HG03066 (cell line): ENCODE data around the gene BLVRB.
A peak's percentile ranks its signal among the peaks of the same experiment; 100 is the strongest.
"Not testable (repeated sequence)": the region's sequence is repeated elsewhere in the genome, so short reads cannot be mapped to it uniquely, and the experiment has no call there.

Experiments
- ATAC-seq: cut with Tn5 transposase; IDR thresholded peaks from one replicate; pipeline ENCODE4 v1.9.1; 2021; ENCODE audit warnings: low read depth; ENCODE audit not compliant: unreplicated experiment

Gene BLVRB

DNA sequence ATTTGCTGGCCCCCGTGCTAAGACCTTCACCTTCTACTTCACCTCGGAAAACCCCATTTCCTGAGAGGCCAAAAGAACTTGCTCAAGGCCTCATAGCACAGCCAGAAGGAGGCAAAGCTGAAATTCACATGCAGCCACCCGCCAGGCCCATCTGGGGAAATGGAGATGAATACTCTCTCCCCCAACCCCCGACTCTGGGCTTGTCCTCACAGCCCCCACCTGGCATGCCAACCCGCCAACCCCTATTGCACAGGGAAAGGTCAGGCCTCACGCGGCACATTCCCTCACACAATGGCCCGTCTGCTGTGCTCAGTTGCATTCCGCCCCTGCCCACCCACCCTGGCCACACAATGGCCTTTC lies 55.5 kb downstream of the BLVRB start:
- ATAC-seq, result no peak

DNA sequence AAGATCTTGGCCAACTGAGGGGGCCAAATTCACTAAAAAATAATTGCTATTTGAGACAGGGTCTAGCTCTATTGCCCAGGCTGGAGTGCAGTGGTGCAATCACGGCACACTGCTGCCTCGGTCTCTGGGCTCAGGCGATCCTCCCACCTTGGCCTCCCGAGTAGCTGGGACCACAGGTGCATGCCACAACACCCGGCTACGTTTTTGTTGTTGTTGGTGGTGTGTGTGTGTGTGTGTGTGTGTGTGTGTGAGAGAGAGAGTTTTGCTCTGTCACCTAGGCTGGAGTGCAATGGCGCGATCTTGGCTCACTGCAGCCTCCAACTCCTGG lies 57.0 kb downstream of the BLVRB start:
- ATAC-seq, result not testable (repeated sequence)

DNA sequence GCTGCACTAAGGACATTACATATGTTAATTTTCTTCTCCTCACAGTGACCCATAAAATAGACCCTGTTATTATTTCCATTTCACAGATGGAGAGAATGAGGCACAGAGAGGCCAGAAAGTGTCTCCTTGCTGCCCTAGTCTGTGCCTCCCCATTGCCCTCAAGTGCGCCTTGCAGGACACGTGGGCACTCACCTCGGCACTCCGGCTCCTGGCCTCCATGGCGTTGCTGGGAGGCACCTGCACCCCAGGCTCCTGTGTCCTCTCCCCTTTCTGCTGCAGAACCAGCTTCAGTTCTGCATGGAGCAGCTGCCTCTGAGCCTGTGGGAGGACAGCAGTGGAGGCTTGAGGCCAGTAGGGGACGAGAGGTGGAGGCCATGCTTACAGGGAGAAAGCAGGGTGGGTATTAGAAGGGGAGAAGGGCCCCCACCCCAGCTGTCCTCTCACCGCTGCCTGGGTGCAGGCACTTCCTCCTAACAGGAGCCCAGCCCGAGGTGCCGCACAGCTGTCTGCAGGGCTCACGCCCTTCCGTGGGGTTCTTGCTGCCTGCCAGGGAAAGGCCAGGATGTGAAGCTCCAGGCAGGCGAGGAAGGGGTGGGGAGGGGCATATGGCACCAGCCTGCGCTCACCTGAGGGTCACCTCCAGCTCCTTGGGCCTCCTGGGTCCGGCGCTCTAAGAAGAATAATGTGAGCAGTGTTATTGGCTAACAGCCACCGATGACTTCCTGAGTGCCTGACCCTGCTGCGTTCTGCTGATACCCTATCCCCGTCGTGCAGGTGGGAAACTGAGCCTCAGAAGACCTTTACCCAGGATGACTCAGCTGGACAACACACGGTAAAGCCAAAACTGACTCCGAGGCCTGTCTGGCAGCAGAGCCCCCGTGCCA lies 57.6 kb downstream of the BLVRB start:
- no peak for ATAC-seq

DNA sequence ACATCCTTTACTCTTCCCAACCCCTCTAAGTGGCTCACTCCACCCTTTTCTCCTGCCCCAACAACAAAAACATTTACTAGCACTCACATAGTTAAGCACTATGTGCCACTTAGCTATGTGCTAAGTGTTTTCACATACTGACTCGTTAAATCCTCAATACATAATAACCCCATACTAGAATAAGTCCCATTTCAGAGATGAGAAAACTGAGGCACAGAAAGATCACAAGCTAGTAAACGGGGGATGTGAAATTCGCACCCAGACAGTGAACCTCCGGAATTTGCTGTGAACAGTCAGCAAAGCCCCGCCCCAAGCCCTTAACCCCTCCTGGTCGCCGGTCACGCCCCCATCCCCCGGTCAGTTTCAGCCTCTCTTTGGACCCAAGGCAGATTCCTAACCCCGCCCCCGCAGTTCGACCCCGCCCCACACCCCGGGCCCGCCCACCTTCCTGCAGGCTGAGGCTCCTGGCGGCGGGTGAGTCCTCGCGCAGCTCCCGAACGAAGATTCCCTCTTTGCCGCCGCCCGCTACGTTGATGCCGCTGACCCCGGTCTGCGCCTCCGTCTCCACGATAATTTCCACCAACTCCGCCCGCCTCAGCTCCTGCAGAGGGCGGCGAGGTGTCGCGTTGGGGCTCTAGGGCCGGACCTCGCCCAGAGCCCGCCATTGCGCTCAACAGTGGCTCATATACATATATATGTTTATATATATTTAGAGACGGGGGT lies 62.1 kb downstream of the BLVRB start:
- ATAC-seq, result peak; percentile 65

DNA sequence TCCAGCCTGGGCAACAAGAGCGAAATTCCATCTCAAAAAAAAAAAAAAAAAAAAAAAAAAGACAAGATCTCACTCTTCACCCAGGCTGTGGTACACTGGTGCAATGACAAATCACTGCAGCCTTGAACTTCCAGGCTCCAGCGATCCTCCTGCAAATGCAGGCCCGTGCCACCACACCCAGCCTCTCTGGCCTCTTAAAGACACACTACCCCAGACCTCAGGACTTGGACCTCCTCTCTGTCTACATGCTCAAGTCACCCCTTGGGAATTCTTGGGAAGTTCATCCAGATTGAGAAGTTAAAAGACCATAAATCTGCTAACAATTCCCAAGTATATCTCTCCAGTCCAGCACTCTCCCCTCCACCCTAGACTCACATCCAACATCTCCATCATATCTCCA lies 65.0 kb downstream of the BLVRB start:
- ATAC-seq, result no peak

DNA sequence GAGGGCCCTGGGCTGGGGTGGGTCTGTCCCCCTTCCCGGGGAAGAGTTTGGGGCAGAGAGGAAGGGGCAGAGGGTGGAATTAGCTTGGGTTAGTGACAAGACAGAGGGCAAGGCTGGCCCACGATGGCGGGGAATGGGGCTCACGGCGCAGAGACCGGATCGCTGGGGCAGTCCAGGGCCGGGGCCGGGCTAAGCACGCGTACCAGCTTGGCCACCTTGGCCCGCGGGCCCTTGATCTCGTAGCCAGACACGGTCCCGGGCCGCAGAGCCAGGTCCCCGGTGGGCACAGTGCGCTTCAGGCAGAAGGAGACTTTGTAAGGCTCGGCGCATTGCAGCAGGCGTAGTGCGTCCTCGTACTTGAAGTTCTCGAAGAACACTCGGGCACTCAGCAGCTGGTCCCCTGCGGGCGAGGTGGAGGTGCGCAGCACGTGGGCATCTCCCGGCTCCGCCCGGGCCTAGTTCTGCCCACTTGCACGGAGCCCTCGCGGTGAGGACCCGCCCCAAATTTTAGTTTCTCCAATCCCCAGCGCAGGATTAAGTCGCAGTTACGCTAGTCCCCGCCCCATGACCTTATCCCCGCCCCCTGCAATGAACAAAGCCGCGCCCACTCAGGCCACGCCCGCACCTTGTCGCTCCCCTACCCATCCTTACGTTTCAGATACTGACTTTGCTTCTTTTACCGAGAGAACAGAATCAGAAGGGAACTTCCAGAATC lies 67.0 kb downstream of the BLVRB start:
- ATAC-seq, result no peak
